CD14-positive monocyte (primary cell): ENCODE measurements around the gene TMEM129. TPM values are rescaled to one million over a fixed set of nuclear protein-coding genes. Genes with fewer than 3 reads are reported as not detected.

Experiments used
- DNase-seq, 3 donors: peaks; one replicate each; pipeline ENCODE4 v3.0.0-alpha.2; 2011 to 2022
- H2AFZ ChIP-seq: 2 replicates; pipeline ENCODE4 v1.6.0; 2012; ENCODE audit warnings: mild to moderate bottlenecking, low read depth, low read length, inconsistent platforms; ENCODE audit not compliant: insufficient read depth, poor library complexity, severe bottlenecking
- H3K27ac ChIP-seq, 2 donors: 1 replicate in 1 of 2; 2 replicates in 1 of 2; pipeline ENCODE4 v1.5.1; 2012 to 2013; ENCODE audit warnings: low read length in 2 of 2, control low read depth in 1 of 2, inconsistent platforms in 1 of 2, low read depth in 1 of 2, mild to moderate bottlenecking in 1 of 2
- H3K27me3 ChIP-seq, 2 donors: one replicate each; pipeline versions ENCODE4 v1.6.0 to v1.6.1; 2011 to 2013; ENCODE audit warnings: low read length in 2 of 2; ENCODE audit not compliant: control insufficient read depth in 2 of 2, insufficient read depth in 2 of 2
- H3K36me3 ChIP-seq, 2 donors: replicated peaks in 1 of 2; 1 replicate in 1 of 2; 2 replicates in 1 of 2; pipeline versions ENCODE4 v1.5.1 to v1.6.1; 2012 to 2013; ENCODE audit warnings: low read length in 2 of 2, control low read depth in 1 of 2, inconsistent platforms in 1 of 2, mild to moderate bottlenecking in 1 of 2; ENCODE audit not compliant: insufficient read depth in 2 of 2, control insufficient read depth in 1 of 2
- H3K4me1 ChIP-seq, 2 donors: 1 replicate in 1 of 2; 2 replicates in 1 of 2; pipeline versions ENCODE4 v1.5.1 to v1.6.1; 2012 to 2013; ENCODE audit warnings: low read length in 2 of 2, control low read depth in 1 of 2, inconsistent platforms in 1 of 2, mild to moderate bottlenecking in 1 of 2, moderate library complexity in 1 of 2; ENCODE audit not compliant: insufficient read depth in 2 of 2, control insufficient read depth in 1 of 2
- H3K4me2 ChIP-seq: replicated peaks from 2 replicates; pipeline ENCODE3; 2012; ENCODE audit warnings: low read length, moderate library complexity, mild to moderate bottlenecking; ENCODE audit not compliant: poor library complexity, severe bottlenecking; ENCODE audit errors: extremely low read depth
- H3K4me3 ChIP-seq, 3 experiments: fragments of 200-600 bp in 1 of 3; sonication (generic) in 1 of 3; replicated peaks in 1 of 3; 1 replicate in 2 of 3; 2 replicates in 1 of 3; pipeline ENCODE4 v1.5.1; 2011 to 2013; ENCODE audit warnings: low read length in 3 of 3, mild to moderate bottlenecking in 3 of 3, control low read depth in 2 of 3, low read depth in 2 of 3, inconsistent platforms in 1 of 3, moderate library complexity in 1 of 3
- H3K79me2 ChIP-seq: 2 replicates; pipeline ENCODE4 v1.6.0; 2012; ENCODE audit warnings: mild to moderate bottlenecking, control low read depth, inconsistent platforms, low read length, moderate library complexity; ENCODE audit not compliant: insufficient read depth
- H3K9ac ChIP-seq: 2 replicates; pipeline ENCODE4 v1.6.0; 2017; ENCODE audit warnings: low read length, mild to moderate bottlenecking; ENCODE audit not compliant: insufficient read depth, poor library complexity, severe bottlenecking
- H3K9me3 ChIP-seq, 2 donors: replicated peaks in 1 of 2; 1 replicate in 1 of 2; 2 replicates in 1 of 2; pipeline versions ENCODE4 v1.5.1 to v1.6.1; 2012 to 2013; ENCODE audit warnings: low read length in 2 of 2, control low read depth in 1 of 2; ENCODE audit not compliant: control insufficient read depth in 1 of 2, insufficient read depth in 1 of 2
- H4K20me1 ChIP-seq: 2 replicates; pipeline ENCODE4 v1.6.0; 2012; ENCODE audit warnings: mild to moderate bottlenecking, low read length, control low read depth, moderate library complexity; ENCODE audit not compliant: insufficient read depth
- H3K27ac Mint-ChIP-seq, 7 donors: one replicate each; pipeline ENCODE4 v1.8.0; 2020; ENCODE audit warnings: mild to moderate bottlenecking in 7 of 7, mixed read lengths in 7 of 7, moderate library complexity in 6 of 7, inconsistent platforms in 2 of 7
- H3K27me3 Mint-ChIP-seq, 3 donors: one replicate each; pipeline ENCODE4 v1.8.0; 2021 to 2022; ENCODE audit warnings: low read depth in 3 of 3, mild to moderate bottlenecking in 3 of 3, mixed read lengths in 3 of 3, moderate library complexity in 3 of 3, inconsistent platforms in 1 of 3
- H3K36me3 Mint-ChIP-seq, 2 donors: one replicate each; pipeline ENCODE4 v1.8.0; 2020; ENCODE audit warnings: mixed read lengths in 2 of 2, inconsistent platforms in 1 of 2, mild to moderate bottlenecking in 1 of 2
- H3K4me1 Mint-ChIP-seq: one replicate; pipeline ENCODE4 v1.8.0; 2020; ENCODE audit warnings: mild to moderate bottlenecking, mixed read lengths
- H3K4me3 Mint-ChIP-seq, 2 donors: one replicate each; pipeline ENCODE4 v1.8.0; 2020; ENCODE audit warnings: mild to moderate bottlenecking in 2 of 2, mixed read lengths in 2 of 2, moderate library complexity in 1 of 2
- H3K9me3 Mint-ChIP-seq, 7 donors: one replicate each; pipeline ENCODE4 v1.8.0; 2020 to 2022; ENCODE audit warnings: mixed read lengths in 7 of 7, mild to moderate bottlenecking in 6 of 7, moderate library complexity in 6 of 7, inconsistent platforms in 2 of 7
- CTCF ChIP-seq: fragments of 200-600 bp; IDR thresholded peaks from one replicate; pipeline ENCODE4 v1.8.0; 2022; ENCODE audit warnings: antibody characterized with exemption, mild to moderate bottlenecking
- WGBS: methylation state at CpG from one replicate; pipeline ENCODE4 v1.1.5; 2013; ENCODE audit warnings: missing lambda C conversion rate; ENCODE audit not compliant: insufficient coverage; 5-methylcytosine and 5-hydroxymethylcytosine counted together
- intact Hi-C, 2 donors: fragments of 100-400 bp; cut with micrococcal nuclease; formaldehyde crosslinking; loops; one replicate each; pipeline versions ENCODE4 v1.15.0 to v1.15.1; 2023
- polyA plus RNA-seq, 3 donors: library from polyadenylated mRNA; depleted of rRNA in 1 of 3; unstranded in 2 of 3; stranded (reverse) in 1 of 3; fragments of 300-500 nt in 2 of 3; fragments of >200 nt in 1 of 3; fragmentation: Illumina TruSeq in 2 of 3; gene quantifications; 1 replicate in 2 of 3; 2 replicates in 1 of 3; pipeline ENCODE4 v1.2.3, GENCODE V29; 2012 to 2021
- small RNA-seq: library from RNA; depleted of rRNA; stranded (forward); fragments of <200 nt; gene quantifications from one replicate; pipeline ENCODE3, GENCODE V24; 2012; ENCODE audit warnings: low read depth; ENCODE audit not compliant: insufficient read length

The TMEM129 gene
- polyA plus RNA-seq, 3 donors, result 22.4 to 40.2 (median 24.1) TPM

DNA sequence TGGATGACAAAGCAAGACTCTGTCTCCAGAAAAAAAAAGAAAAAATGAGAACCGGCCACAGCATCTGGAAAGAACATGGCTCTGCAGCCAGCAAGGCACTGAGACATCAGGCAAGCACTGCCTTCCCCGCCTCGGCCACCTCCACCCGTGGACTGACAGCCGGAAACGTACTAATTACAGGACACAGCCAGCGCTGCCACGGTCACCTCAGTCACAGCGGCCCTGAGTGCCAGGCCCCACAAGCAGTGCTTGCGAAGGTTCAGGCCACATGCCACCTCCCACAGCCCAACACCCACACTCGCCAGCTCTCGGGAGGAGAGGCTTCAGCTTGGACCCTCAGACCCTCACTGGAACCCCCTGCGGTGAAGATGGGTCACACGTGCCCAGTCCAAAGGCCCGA lies 53.9 kb downstream of the TMEM129 start:
- 93% methylated on average over 15 of the region's 15 CpGs for WGBS
- no peaks in the 10 kb centered on the region for H3K4me1 ChIP-seq
- no peaks in the 10 kb centered on the region for H3K36me3 ChIP-seq
- no peak overlapping the region for H3K4me3 ChIP-seq
- no peaks in the 10 kb centered on the region for H3K27me3 Mint-ChIP-seq
- no peak overlapping the region for H3K27ac Mint-ChIP-seq
- H3K4me1 Mint-ChIP-seq, result no peaks in the 10 kb centered on the region
- no peak overlapping the region for H3K27ac ChIP-seq
- no peak for DNase-seq
- no peak overlapping the region for H3K9ac ChIP-seq
- H3K9me3 Mint-ChIP-seq, result no peaks in the 10 kb centered on the region
- no peaks in the 10 kb centered on the region for H3K36me3 Mint-ChIP-seq
- no peaks in the 10 kb centered on the region for H4K20me1 ChIP-seq
- H3K27me3 ChIP-seq, result no peaks in the 10 kb centered on the region
- H3K4me3 Mint-ChIP-seq, result no peak overlapping the region
- intact Hi-C loops, result no loop called here
- no peaks in the 10 kb centered on the region for H3K9me3 ChIP-seq
- no peaks in the 10 kb centered on the region for H3K79me2 ChIP-seq
- TF ChIP-seq CTCF, result no peak
- no peak overlapping the region for H2AFZ ChIP-seq
- no peak overlapping the region for H3K4me2 ChIP-seq

DNA sequence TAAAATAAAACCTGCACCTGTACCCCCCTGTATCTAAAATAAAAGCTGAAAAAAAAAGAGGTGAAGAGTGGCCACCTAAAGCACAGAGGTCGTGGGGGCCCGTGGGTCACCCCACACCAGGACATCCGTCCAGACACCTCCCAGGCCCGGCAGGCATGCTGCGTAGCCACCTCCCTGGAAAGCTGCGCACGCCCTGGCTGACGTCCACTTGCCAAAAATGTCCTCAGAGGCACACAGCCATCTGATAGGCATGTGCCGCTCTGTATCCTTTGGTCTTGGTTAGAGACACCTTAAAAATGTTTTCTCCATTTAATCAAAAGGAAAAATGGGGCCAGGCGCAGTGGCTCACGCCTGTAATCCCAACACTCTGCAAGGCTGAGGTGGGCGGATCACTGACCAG lies 54.7 kb downstream of the TMEM129 start:
- Mint-ChIP-seq H3K36me3 (no peaks in the 10 kb centered on the region), H3K4me3 (no peak overlapping the region), H3K4me1 (no peaks in the 10 kb centered on the region), H3K27ac (peak overlapping the region in 1 of 7 donors; percentile 64), H3K9me3 (no peaks in the 10 kb centered on the region), H3K27me3 (no peaks in the 10 kb centered on the region)
- intact Hi-C loops, result no loop called here
- Histone ChIP-seq H3K79me2 (no peaks in the 10 kb centered on the region), H3K36me3 (no peaks in the 10 kb centered on the region), H2AFZ (no peak overlapping the region), H3K4me2 (no peak overlapping the region), H3K4me1 (no peaks in the 10 kb centered on the region), H3K9me3 (no peaks in the 10 kb centered on the region), H3K4me3 (no peak overlapping the region), H3K9ac (no peak overlapping the region), H3K27me3 (no peaks in the 10 kb centered on the region), H3K27ac (no peak overlapping the region), H4K20me1 (no peaks in the 10 kb centered on the region)
- DNase-seq, result no peak
- WGBS, result 94% methylated on average over 7 of the region's 12 CpGs
- no peak for TF ChIP-seq CTCF

Small RNA genes within 50 kb of the gene (small RNA-seq; reads per million reads assigned to genes)
- not detected for gene RF00019

Other genes starting within 250 kb of the TMEM129 start
- gene FAM53A, start 37.0 kb downstream of the TMEM129 start, polyA plus RNA-seq, result under 1 TPM; 0.40 to 0.82 (median 0.76) TPM
- gene SLBP, start 9.0 kb downstream of the TMEM129 start, polyA plus RNA-seq, result 10 to 100 TPM; 39.6 to 63.7 (median 59.1) TPM
- gene TACC3, start 198 bp upstream of the TMEM129 start, polyA plus RNA-seq, result 10 to 100 TPM; 43.7 to 84.2 (median 56.6) TPM
- gene FGFR3, start 72.0 kb upstream of the TMEM129 start, polyA plus RNA-seq, result under 1 TPM in 1 of 3 donors, not detected in 2; 0.07 TPM
- gene LETM1, start 134.8 kb upstream of the TMEM129 start, polyA plus RNA-seq, result 10 to 100 TPM in 1 of 3 donors, 1 to 10 TPM in 2; 6.2 to 18.6 (median 9.0) TPM
- gene NSD2, start 150.1 kb upstream of the TMEM129 start, polyA plus RNA-seq, result 1 to 10 TPM; 1.9 to 8.7 (median 2.3) TPM